ENCODE results near the gene OR1G1. TPM values are rescaled to one million over a fixed set of nuclear protein-coding genes. Genes with fewer than 3 reads are reported as not detected.

The OR1G1 gene
- total and polyA plus RNA-seq, 2 donors (not counting 3 experiments of a cell fraction or from before 2014, with no cell fraction given): not detected

GRCh38 chr17:3167574-3167973 lies 40.2 kb upstream of the OR1G1 start:
- H2AFZ ChIP-seq (ENCODE audit: low read depth, low read length): no peak overlapping the region
- dilution Hi-C loops (cut with MboI; ENCODE audit: extremely low pct_ligation_motif_present, low sequenced_read_pairs) (no loop called here), intact Hi-C loops (cut with micrococcal nuclease) (no loop called here)
- FAIRE-seq: no peak
- H3K27ac ChIP-seq (ENCODE audit: insufficient read depth, low read depth, low read length): no peak overlapping the region
- CTCF ChIA-PET: no interaction called here
- no peaks in the 10 kb centered on the region for H3K36me3 ChIP-seq (ENCODE audit: control insufficient read depth in 2 of 2, extremely low read depth in 1 of 2, insufficient read depth in 2 of 2, low read length in 2 of 2)
- no peaks in the 10 kb centered on the region for H3K27me3 ChIP-seq (ENCODE audit: control insufficient read depth in 2 of 2, insufficient read depth in 2 of 2, low read length in 2 of 2)
- TF ChIP-seq POLR2AphosphoS5 (IDR thresholded peaks at IDR 0.05; ENCODE audit: insufficient read depth, low read depth, low read length): no peak
- no peak for TF ChIP-seq FOS (IDR thresholded peaks at IDR 0.05; ENCODE audit: borderline replicate concordance, insufficient read depth, low read length)
- no peak for TF ChIP-seq CTCF (IDR thresholded peaks at IDR 0.05; ENCODE audit: extremely low read depth in 1 of 2, insufficient read depth in 1 of 2, low read depth in 1 of 2, low read length in 2 of 2)
- no peak for TF ChIP-seq JUN (IDR thresholded peaks at IDR 0.05; ENCODE audit: borderline replicate concordance, insufficient read depth, insufficient read length, low read depth)
- no peak for TF ChIP-seq POLR2A (IDR thresholded peaks at IDR 0.05; ENCODE audit: low read depth, low read length)
- TF ChIP-seq MYC (IDR thresholded peaks at IDR 0.05; ENCODE audit: low read depth, low read length): no peak
- TF ChIP-seq GATA2 (IDR thresholded peaks at IDR 0.05; ENCODE audit: insufficient read depth, insufficient read length, low read depth, low read length): no peak
- TF ChIP-seq EZH2 (IDR thresholded peaks at IDR 0.05; ENCODE audit: borderline replicate concordance, low read depth, low read length, severe bottlenecking): no peak
- no peak for TF ChIP-seq MAX (IDR thresholded peaks at IDR 0.05; ENCODE audit: insufficient read depth, insufficient read length)
- DNase-seq (ENCODE audit: low read depth, low spot score): no peak
- no peak overlapping the region for H3K9ac ChIP-seq (replicated peaks; ENCODE audit: extremely low read depth, insufficient read depth, low read length)
- peaks cover 7% of the 10 kb centered on the region for H3K9me3 ChIP-seq (replicated peaks; ENCODE audit: control insufficient read depth, insufficient read depth, low read length)
- H3K4me1 ChIP-seq (ENCODE audit: control insufficient read depth, extremely low read depth, insufficient read depth, low read length): no peaks in the 10 kb centered on the region
- H3K9me1 ChIP-seq (replicated peaks; ENCODE audit: control insufficient read depth, extremely low read depth, insufficient read depth, low read length): no peaks in the 10 kb centered on the region
- H3K4me3 ChIP-seq (replicated peaks in 1 of 3; ENCODE audit: insufficient read depth in 1 of 3, low read depth in 1 of 3, low read length in 3 of 3): no peak overlapping the region
- no peak overlapping the region for H3K4me2 ChIP-seq (ENCODE audit: insufficient read depth, low read length)
- POLR2A ChIA-PET: no interaction called here
- no peaks in the 10 kb centered on the region for H4K20me1 ChIP-seq (replicated peaks; ENCODE audit: control insufficient read depth, extremely low read depth, insufficient read depth, low read length)
- no peaks in the 10 kb centered on the region for H3K79me2 ChIP-seq (ENCODE audit: control insufficient read depth, insufficient read depth, low read length)
- no TSS peak for BruUV-seq (replicated peaks)

Measured in endothelial cell of umbilical vein (primary cell).